NCI-H1930 (cell line): ENCODE measurements around the gene AXIN1.
"Not testable (repeated sequence)": the region's sequence is repeated elsewhere in the genome, so short reads cannot be mapped to it uniquely, and the experiment has no call there.

Experiments
- DNase-seq, 2 experiments: peaks; one replicate each; lab custom pipeline; 2025; lab: John Stamatoyannopoulos, UW

Gene AXIN1

DNA sequence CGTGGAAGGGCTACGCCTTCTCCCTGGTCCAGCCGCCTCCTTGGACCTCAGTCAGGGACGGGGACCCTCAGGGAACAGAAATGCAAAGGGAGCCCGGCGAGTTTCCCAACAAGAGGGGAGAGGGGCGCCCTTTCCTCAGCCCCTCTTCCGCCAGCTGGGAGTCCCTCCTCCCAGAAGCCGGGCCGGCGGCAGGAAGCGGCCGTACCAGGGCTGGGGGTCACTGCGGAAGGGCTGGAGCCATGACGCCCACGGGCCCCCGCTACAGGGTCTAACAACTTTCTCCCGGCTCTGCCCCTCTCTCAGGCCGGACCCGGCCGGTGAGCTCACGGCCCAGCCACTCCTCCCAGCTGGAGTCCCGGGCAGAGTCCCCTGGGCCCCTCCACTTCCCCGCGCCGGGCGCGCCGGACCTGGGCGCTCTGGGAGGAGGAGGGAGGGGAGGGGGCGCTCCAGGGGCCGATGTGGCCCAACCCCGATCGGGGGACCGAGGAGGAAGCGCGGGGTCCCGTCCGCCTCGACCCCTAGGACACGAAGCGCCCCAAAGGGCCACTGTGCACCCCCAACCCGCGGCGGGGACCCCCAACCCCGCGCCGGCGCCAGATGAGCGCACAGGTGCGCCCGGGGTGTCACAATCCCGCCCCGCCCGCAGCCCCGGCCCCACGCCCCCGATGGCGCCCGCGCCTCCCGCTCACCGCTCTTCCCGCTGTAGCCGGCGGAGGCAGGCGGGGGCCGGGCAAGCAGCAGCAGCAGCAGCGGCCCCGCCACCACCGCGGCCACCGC lies 28.7 kb upstream of the AXIN1 start:
- DNase-seq = no peak

DNA sequence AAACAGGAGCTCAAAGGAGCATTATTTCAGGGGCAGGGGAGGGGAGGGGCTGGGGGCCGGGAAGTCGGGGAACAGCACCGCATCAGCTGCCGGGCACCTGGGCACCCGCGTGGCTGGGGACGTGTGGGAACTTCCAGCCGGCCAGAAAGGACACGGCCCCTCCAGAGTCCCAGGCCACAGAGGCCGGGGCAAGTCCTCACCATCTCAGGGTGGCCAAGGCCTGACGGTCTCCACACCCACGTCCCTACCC lies 28.2 kb upstream of the AXIN1 start:
- no peak for DNase-seq

DNA sequence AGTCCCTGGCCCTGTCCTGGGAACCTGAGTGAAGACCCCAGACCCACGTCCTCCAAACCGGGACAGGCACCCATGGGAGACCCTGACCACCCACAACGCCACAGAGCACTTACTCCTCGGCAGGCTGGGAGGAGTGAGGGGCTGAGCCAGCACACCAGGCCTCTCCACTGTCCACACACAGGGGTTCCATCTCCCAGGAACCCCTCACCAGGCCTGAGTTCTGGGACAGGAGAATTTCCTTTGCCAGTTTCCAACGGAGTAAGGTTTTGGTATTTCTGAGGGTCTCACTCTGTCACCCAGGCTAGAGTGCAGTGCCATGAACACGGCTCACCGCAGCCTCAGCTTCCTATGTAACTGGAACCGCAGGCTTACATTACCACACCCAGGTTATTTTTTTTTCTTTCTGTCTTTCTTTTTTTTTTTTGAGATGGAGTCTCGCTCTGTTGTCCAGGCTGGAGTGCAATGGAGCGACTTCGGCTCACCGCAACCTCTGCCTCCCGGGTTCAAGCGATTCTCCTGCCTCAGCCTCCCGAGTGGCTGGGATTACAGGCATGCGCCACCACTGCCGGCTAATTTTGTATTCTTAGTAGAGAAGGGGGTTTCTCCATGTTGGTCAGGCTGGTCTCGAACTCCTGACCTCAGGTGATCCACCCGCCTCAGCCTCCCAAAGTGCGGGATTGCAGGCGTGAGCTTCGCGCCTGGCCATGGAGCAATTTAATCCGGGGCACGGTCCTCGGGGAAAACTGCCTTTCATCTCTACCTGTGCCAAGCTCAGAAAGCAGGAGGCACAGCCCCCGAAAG lies 27.6 kb upstream of the AXIN1 start:
- DNase-seq = no peak

DNA sequence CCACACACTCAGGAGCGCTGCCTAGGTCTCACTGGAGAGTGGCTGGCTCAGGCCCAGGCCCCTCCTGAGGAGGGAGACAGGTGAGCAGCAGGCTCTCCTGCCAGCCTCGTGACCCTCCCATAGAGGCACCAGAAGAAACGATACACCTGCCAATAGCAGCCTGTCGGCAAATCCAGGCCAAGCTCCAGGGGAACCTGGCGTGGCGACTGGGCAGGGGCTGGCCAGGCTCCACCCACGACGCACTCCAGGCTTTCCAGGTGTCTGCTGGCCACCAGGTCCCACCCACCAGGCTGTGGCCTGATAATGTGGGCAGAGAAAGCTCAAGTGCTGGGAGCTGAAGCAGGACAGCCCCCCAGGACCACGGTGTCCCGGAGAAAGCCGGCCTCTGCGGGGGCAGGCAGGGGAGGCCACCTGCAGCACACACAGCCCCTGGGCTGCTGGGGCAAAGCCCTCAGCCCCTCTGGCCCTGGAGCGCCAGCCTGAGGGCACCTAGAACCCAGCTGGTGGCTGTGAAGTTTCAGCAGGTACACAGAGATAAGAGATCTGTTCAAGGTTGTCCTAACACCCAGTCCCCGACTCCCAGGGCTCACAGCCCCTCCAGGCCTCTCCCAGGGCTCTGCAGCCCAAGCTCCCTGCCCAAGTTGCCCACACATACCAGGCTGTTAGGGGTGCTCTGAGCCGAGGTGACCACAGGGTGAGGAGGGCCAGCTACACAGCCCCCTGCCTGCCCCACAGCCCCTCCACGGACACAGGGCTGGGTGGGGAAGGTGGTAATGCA lies 26.8 kb upstream of the AXIN1 start:
- DNase-seq = no peak

DNA sequence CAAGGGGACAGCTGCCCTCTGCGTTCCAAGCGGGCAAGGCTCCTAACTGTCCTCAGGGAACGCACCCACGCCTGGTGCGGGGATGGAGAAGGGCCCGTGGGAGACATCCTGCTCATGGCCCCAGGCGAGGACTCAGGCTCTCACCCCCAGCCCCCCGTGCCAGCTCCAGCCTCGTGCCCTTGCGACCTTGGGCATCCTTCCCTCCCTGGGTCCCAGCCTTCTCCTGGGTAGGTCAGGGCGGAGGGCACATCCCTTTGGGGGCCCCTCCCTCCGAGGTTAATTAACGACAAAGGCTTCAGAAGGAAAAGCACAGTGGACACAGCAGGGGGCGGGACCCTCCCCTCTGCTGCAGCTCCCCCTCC lies 26.3 kb upstream of the AXIN1 start:
- no peak for DNase-seq

DNA sequence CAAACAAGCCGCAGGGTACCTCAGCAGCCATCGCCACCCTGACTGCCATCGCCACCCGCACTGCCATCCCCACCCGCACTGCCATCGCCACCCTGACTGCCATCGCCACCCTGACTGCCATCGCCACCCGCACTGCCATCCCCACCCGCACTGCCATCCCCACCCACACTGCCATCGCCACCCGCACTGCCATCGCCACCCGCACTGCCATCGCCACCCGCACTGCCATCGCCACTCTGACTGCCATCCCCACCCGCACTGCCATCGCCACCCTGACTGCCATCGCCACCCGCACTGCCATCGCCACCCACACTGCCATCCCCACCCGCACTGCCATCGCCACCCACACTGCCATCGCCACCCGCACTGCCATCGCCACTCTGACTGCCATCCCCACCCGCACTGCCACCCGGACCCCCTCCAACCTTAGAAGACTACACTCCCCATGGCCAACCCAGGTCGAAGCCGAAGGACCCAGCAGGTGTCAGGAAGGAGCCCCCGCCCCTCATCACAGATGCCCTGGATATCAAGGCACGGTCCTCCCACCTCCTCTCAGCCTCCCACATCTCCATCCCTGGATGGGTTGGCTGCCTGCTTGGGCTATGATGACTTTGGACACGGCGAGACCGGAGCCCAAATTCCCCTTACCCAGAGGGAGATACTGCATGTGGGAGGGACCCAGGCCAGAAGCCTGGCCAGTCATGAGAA lies 25.7 kb upstream of the AXIN1 start:
- not testable (repeated sequence) for DNase-seq

DNA sequence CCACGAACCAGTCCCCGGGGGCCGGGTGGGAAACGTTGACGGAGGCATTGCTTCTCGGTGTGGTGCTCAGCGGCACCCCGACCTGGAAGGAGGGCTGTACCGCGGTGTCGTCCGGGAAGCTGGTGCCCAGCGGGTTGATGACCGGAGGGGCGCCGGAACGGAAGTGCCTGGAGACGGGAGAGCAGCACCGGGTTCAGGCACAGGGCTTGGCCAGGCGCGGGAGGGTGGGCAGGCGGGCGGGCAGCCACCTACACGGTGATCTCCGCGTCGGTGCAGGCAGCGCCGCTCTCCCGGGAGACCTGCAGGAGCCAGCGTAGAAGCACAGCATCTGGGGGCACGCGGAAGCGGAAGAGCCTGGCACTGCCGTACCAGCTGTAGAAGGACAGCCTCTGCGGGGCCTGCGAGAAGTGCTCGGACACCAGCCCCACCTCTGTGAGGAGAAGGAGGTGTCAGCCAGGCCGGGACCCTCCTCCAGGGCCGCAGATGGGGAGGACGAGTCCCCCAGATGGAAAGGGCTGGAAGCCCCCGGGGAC lies 25.0 kb upstream of the AXIN1 start:
- no peak for DNase-seq

DNA sequence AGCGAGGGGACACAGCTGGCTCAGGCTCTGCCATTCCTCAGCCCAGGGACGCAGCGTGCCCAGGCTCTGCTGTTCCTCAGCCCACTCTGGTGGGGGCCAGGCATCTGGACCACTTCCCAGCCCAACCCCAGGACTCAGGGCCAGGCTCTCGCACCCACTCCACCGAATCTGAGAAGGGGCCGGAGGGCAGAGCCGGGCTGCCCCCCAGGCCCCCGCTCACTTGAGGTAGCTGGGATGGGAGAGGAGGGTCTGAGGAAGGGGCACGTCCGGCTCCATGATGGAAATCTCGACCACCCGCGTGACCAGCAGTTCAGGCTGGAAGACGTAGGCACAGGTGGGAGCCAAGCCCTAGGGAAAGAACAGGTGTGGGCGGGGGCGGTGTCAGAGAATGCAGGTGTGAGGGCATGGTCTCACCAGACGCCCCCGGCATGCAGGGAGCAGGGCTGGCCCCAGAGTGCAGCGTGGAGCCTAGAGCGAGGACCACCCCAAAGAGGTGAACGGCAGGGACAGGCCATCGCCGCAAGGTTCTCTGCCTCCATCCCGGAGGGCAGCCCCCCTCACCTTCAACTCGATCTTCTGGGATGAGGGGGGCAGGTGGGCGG lies 24.4 kb upstream of the AXIN1 start:
- no peak for DNase-seq

DNA sequence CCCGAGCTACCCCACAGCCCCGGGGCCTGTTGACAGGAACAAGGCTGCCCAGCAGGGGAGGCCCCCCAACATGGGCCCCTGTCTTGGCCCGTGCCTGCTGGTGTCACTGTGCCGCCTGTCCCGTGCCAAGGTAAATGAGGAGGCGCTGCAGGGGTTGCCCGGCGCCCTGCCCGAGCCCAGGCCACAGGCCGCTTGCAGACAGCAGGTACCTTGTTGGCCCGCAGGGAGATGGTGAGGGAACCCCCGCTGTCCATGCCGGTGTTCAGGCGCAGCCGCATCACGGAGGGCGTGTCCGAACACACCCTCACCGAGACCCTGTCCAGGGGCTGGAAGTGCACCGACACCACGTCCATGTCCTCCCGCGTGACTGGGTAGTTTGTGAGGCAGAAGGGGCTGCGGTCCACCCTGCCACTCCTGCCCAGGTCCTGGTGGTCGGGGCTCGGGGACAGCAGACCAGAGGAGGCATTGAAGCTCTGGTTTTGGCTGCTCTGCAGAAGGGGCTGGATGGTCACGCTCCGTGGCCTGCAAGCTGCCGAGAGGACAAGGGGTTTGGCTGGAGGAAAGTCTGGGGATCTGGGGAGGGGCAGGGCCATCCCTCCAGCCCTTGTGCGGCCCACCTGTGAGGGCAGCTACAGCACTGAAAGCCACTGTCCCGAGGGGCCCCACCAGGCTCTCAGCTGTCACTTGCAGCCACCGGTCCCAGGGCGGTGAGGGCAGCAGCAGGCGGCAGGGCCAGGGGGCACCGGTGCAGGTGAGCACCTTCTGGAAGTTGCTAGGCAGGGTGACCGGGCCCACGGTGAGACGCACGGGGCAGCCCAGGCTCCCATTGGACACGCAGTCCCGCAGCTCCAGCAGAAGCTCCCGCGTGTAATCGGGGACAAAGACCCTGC lies 23.6 kb upstream of the AXIN1 start:
- DNase-seq = no peak

DNA sequence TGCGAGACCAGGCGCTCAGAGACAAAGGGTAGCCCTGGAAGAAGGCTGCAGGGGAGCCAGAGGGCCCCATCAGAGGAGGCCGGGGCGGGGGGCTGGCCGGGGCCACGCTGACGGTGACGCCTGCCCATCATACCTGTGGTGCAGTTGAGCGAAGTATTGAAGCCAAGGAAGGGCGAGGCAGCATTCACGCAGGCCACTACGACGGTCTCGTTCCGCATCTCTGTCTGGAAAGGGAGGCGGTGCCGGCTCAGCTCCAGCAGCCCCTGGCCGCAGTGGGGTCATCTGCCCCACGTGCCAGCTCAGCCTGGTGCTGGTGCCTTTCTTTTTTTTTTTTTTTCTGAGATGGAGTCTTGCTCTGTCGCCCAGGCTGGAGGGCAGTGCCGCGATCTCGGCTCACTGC lies 22.7 kb upstream of the AXIN1 start:
- no peak for DNase-seq

DNA sequence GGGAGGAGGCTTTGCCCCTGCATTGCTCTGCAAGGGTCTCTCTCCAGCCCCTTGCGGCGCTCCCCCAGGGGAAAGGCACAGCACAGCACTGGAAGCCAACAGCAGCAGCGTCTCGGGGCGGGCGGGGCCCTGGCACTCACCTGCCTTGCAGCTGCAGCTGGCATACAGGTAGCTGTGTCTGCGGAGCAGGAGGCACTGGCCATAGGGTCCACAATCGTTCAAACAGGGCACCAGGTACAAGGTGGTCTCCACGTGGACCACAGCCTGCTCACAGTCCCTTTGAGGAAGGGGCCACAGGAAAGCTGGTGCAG lies 22.0 kb upstream of the AXIN1 start:
- no peak for DNase-seq

DNA sequence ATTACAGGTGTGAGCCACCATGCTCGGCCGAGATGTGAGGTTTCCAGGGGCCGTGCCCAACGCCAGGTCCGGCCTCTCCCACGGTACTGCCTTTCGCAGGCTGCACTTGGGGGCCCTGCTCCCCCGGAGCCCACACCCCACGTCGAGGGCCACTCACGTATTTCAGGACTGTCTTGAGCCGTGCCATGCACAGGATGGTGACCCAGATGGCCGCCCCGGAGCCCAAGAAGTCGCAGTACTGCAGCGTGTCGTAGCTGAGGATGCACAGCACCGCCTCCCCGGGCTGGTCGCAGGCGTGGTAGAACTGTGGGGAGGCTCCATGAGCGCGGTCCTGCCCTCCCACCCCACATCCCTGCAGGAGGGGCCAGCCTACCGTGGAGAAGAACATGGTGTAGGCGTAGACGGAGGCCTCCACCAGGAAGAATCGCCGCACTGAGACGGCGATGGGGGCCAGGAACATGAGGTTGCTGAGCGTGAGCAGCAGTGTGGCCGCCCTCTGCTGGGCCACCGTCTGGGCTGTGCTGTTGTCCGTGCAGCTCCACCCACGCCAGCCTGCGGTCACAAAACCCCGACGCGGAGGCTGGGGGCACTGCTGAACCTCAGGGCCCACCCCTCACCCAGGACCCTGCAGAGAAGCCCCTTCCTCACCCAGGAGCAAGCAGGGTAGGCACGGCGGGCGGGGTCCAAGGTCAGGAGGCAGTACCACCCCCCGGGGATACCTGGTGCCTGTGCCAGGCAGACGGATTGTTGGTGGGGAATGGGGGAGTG lies 21.5 kb upstream of the AXIN1 start:
- DNase-seq = no peak

DNA sequence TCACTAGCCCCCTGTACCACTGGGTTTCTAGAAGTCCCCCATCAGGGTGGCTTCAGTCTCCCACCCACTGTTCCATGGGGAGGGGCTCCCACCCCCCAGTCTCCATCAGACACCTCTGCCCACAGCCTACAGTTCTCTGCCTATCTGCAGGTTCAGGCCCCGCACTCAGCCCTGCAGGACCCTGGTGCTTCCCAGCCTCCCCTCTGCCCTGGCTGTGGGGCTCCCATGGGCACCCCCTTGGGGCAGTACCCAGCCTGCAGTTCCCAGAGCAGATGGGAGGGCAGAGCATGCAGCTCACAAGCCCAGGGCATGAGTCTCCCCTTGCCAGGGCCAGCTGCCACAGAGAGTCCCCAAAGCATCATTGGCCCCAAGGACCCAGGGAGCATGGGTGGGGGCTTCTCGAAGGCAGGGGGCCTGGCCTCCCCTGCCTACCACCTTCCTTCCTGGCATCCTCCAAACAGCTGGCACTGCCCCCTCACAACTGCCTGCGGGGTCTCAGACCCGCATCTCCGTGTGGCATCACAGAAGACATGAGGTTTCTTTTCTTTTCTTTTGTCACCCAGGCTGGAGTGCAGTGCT lies 20.6 kb upstream of the AXIN1 start:
- DNase-seq = no peak

DNA sequence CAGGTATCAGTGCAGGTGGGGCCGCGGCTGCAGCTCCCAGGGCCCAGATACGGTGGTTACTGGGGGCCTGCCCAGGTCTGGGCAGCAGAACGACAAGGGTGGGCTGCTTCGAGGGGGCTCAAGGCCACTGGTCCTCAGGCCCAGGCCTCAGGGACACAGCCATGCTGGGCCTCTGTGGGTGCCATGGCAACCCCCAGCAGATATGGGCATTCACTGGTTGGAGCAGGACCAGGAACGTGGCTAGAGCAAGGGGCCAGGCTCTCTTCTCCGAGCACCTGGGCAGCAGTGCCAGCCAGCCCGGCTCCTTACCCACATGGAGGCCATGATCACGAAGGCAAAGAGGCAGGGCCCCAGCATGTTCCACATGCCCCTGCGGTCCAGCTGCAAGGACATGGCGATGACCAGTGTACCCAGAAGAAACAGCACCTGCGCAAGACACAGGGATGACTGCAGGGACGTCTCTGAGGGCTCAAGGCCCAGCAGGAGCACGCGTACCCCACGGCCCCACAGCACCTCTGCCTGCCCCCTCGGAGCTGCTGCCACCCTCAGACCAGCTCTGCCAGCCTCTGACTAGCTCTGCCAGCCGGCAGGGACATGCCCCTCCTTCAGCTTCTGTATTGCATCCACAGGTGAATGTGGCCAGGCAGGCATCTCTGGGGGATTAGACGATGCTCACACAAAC lies 19.9 kb upstream of the AXIN1 start:
- no peak for DNase-seq

DNA sequence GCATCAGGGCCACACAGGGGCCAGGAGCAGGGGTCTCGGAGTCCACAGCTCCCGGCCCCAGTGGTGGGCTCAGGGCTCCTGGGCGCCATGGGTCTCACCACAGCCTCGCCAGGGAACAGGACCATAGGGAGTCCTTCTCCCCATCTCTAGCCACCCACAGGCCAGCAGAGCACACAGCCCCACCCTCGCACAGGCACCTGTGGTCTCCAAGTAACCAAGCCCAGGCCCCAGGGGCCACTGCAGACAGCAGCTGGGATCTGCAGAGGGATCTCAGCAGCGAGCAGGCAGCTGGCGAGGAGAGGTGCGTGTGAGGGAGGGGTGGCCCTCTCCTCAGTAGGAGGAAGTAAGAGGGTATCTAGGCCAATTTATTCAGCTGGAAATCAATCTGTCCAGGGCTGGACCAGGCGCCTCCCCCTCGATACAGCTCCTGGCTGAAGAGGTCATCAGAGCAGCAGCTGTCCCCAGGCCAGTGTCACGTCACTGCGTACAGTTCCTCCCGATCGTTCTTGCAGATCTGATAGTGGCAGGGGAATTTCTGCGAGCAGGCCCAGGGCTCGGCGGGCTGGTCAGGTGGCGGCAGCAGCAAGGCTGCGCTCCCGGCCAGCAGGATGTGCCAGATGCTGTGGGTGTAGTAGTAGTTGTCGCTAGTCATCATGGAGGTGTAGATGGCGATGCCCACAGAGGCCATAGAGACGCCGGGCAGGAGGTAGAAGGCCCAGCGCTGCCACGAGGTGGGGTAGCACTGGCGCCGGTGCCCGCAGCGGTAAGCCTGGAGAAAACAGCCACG lies 19.2 kb upstream of the AXIN1 start:
- DNase-seq = no peak

DNA sequence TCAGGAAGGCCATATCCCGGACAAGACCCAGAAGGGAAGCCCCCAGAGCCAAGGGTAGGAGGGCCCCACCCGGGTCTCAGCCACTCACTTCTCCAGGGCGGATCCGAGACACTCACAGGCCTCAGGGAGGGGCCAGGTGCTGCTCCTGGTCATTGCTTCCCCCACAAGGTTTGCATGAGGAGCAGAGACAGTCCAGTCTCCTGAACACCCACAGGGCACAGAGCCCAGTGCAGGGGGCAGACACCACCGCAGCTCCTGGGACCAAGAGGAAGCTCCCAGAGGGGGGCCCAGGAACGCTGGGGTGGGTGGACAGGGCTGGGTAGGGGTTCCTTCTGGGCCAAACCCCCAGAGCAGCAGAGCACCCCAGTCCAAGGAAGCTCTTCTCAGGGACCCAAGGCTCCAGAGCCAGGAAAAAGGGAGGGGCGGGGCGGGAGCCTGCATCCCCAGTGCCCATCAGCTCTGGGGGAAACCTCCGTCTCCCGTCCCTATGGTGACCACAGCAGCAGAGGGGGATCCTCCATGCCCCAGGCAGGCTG lies 18.5 kb upstream of the AXIN1 start:
- DNase-seq = no peak

DNA sequence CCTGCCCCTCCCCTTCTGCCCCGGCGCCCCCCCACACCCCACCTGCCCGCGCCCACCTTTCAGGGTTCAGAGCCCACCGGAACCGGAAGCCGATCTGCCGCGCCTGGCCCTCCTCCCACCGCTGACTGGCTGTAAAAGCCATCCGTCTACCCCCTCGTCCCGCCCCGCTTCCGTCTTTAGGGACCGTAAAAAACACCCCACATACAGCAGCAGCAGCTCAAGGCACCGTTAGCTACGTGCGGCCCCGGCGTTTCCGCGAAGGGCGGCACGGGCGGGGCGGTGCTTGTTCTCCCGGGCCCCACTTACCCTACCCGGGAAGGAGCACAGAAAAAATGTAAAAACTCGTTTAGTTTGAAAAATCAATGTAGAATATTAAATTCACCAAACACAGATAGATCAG lies 17.9 kb upstream of the AXIN1 start, which contains the start of gene MRPL28:
MRPL28 (minus strand) TSS at position 96 of the 400 bp plus-strand sequence. CDS start 320 bp downstream, outside the sequence.
- DNase-seq = peak; percentile 92 to 94

DNA sequence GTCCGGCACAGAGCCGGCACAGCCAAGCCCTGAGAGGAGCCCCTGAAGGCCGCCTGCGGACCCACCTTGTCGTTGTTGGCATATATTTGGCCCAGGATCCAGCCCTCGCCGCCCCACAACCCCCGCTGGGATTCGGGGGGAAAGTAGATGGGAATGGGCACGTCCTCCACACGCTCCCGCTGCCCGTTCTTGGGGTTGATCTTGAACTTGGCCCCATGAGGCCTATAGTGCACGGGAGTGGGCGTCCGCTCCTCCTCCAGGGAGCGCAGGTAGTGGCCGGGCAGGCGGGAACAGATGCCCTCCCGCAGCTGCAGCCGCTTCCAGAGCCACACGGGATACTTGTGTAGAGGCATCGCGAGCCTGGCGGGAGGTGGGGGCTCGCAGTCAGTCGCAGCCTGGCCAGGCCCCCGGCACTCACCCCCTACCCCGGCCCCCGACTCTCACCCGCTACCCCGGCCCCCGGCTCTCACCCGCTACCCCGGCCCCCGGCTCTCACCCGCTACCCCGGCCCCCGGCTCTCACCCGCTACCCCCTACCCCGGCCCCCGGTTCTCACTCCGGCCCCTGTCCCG lies 17.4 kb upstream of the AXIN1 start:
- DNase-seq = no peak
